Bronchial epithelial cell (primary cell): ENCODE measurements around the gene PI4KA. TPM values are rescaled to one million over a fixed set of nuclear protein-coding genes. Genes with fewer than 3 reads are reported as not detected.

Experiments used
- DNase-seq: peaks from one replicate; pipeline ENCODE4 v3.0.0-alpha.2; 2010; ENCODE audit warnings: low read depth
- FAIRE-seq: peaks from 2 replicates; lab custom pipeline; 2011; peaks lifted over from hg19 to GRCh38; lab: Jason Lieb, UNC
- H3K27me3 ChIP-seq: 2 replicates; pipeline ENCODE4 v1.5.1; 2011; ENCODE audit warnings: low read length; ENCODE audit not compliant: control insufficient read depth, insufficient read depth
- H3K36me3 ChIP-seq: 2 replicates; pipeline ENCODE4 v1.5.1; 2011; ENCODE audit warnings: low read length; ENCODE audit not compliant: control insufficient read depth, insufficient read depth
- H3K4me3 ChIP-seq: 2 replicates; pipeline ENCODE4 v1.5.1; 2011; ENCODE audit warnings: mild to moderate bottlenecking, low read depth, low read length, control low read depth
- CTCF ChIP-seq: IDR thresholded peaks from 2 replicates; pipeline ENCODE4 v1.5.1; 2011; ENCODE audit warnings: mild to moderate bottlenecking, moderate library complexity, low read length, control low read depth, inconsistent platforms; ENCODE audit not compliant: insufficient read depth, severe bottlenecking
- total RNA-seq: library from RNA; depleted of rRNA; stranded (reverse); fragments of >200 nt; gene quantifications from 2 replicates; pipeline ENCODE4 v1.2.1, GENCODE V29; 2014

The PI4KA gene
- total RNA-seq, 1 donor from 2014 or later, result 9.5 TPM

GRCh38 chr22:20779818-20780158 is 78.8 kb downstream of the PI4KA start:
- no peak for FAIRE-seq
- DNase-seq, result peak; percentile 59

GRCh38 chr22:20779014-20779817 is 79.4 kb downstream of the PI4KA start:
- no peak for DNase-seq
- no peak for FAIRE-seq
- no peak for TF ChIP-seq CTCF
- H3K27me3 ChIP-seq, result no peaks in the 10 kb centered on the region
- H3K36me3 ChIP-seq, result peaks cover 1% of the 10 kb centered on the region
- H3K4me3 ChIP-seq, result no peak overlapping the region

More at GRCh38 chr22:20779818-20780158, 78.8 kb downstream of the PI4KA start:
- Histone ChIP-seq H3K36me3 (peaks cover 1% of the 10 kb centered on the region), H3K4me3 (no peak overlapping the region), H3K27me3 (no peaks in the 10 kb centered on the region)
- no peak for TF ChIP-seq CTCF

- H3K36me3 ChIP-seq, result peaks cover 1% of the 10 kb centered on the region
- no peaks in the 10 kb centered on the region for H3K27me3 ChIP-seq
- FAIRE-seq, result no peak
- no peak overlapping the region for H3K4me3 ChIP-seq
- peak; percentile 33 for TF ChIP-seq CTCF
- peak; percentile 98 for DNase-seq
These were observed 81.0 kb downstream of the PI4KA start for GRCh38 chr22:20777420-20778177.

GRCh38 chr22:20776624-20777405 is 81.8 kb downstream of the PI4KA start:
- TF ChIP-seq CTCF, result no peak
- no peaks in the 10 kb centered on the region for H3K27me3 ChIP-seq
- H3K36me3 ChIP-seq, result no peaks in the 10 kb centered on the region
- no peak overlapping the region for H3K4me3 ChIP-seq
- no peak for FAIRE-seq
- no peak for DNase-seq

- no peak for FAIRE-seq
- TF ChIP-seq CTCF, result no peak
- no peaks in the 10 kb centered on the region for H3K36me3 ChIP-seq
These were observed 83.2 kb downstream of the PI4KA start for GRCh38 chr22:20775342-20775895.

More at GRCh38 chr22:20775342-20775895, 83.2 kb downstream of the PI4KA start:
- Histone ChIP-seq H3K4me3 (no peak overlapping the region), H3K27me3 (no peaks in the 10 kb centered on the region)
- no peak for DNase-seq
